H1 (cell line): ENCODE results near the gene SUPT7L. TPM values are rescaled to one million over a fixed set of nuclear protein-coding genes. Genes with fewer than 3 reads are reported as not detected.

Experiments used
- CEBPB ChIP-seq: IDR thresholded peaks from 2 replicates; pipeline ENCODE4 v1.6.1; 2012; ENCODE audit warnings: low read depth, low read length
- CHD2 ChIP-seq: IDR thresholded peaks from 2 replicates; pipeline ENCODE4 v1.6.1; 2012; ENCODE audit warnings: low read length, improper control_type of control experiment
- E2F6 ChIP-seq: IDR thresholded peaks from 2 replicates; pipeline ENCODE4 v1.6.1; 2012; ENCODE audit warnings: inconsistent platforms
- polyA plus RNA-seq, 7 experiments: library from polyadenylated mRNA; depleted of rRNA in 3 of 7; stranded (reverse) in 5 of 7; unstranded in 2 of 7; fragments of >200 nt in 5 of 7; fragments of 200-250 nt in 2 of 7; gene quantifications; 1 replicate in 5 of 7; 2 replicates in 1 of 7; 4 replicates in 1 of 7; pipeline versions ENCODE4 v1.2.1 to v1.2.3, GENCODE V29; 2011 to 2013; ENCODE audit warnings: missing spikeins in 2 of 7, mixed read lengths in 2 of 7
- total RNA-seq: library from RNA; stranded (reverse); fragmentation: NEBNext Ultra II Directional; extraction: Animal tissue kit (Norgen Biotek cat#: 25700); gene quantifications from 2 replicates; pipeline ENCODE4 v1.2.1, GENCODE V29; 2021

SUPT7L gene
- total and polyA plus RNA-seq, 2 of the 8 experiments (the other 6 are each of a cell fraction or from before 2014, with no cell fraction given) = 22.2 to 26.6 TPM

GRCh38 chr2:27708257-27708654, 44.8 kb upstream of the SUPT7L start (continued):
- no peak for TF ChIP-seq E2F6
- no peak for TF ChIP-seq CHD2
- TF ChIP-seq CEBPB = no peak
